ENCODE data around the gene DNHD1. TPM values are rescaled to one million over a fixed set of nuclear protein-coding genes. Genes with fewer than 3 reads are reported as not detected.
A peak's percentile ranks its signal among the peaks of the same experiment; 100 is the strongest.

Gene DNHD1
- polyA plus RNA-seq, 12 donors = 3.7 to 12.6 (median 8.2) TPM; not detected in 1

- no peak for DNase-seq
Observed at GRCh38 chr11:6586434-6587359, 89.6 kb downstream of the DNHD1 start.

- DNase-seq = no peak
Observed at GRCh38 chr11:6587360-6587953, 90.4 kb downstream of the DNHD1 start.

DNA sequence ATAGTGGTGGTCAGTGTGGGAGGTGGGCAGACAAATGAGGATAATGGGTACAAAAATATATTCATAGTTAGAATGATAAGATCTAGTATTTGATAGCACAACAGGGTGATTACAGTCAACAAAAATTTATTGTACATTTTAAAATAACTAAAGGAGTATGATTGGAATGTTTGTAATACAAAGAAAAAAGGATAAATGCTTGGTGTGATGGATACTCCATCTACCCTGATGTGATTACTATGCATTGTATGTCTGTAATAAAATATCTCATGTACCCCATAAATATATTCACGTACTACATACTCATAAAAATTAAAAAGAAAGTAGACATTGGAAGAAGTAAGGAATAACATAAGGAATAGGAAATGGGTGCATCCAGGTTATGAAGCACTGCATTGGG, 90.9 kb downstream of the DNHD1 start:
- no peak for DNase-seq

- DNase-seq = no peak
Observed at GRCh38 chr11:6594142-6594768, 97.2 kb downstream of the DNHD1 start.

- DNase-seq = no peak
Observed at GRCh38 chr11:6596239-6596877, 99.3 kb downstream of the DNHD1 start.

DNA sequence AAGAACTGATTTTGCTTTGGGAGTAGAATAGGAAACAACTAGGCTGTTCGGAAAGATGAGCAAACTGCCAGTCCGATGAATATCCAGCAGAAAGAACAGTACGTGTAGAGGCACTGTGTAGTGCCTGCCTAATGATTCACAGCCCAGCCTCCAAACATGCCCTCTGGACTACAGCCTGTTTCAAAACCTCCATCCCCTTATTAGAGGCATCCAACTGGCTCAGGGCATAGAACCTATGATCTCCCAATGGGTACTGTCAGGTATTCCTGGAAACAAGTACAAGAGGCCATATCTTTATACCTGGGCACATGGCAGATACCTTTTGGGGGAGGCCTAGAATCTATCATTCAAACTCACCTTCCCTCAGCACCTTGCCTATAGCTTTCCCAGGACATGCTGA, 101.5 kb downstream of the DNHD1 start:
- no peak for DNase-seq

GRCh38 chr11:6599449-6599848, 102.4 kb downstream of the DNHD1 start:
- no peak for DNase-seq

GRCh38 chr11:6599881-6600390, 102.9 kb downstream of the DNHD1 start:
- no peak for DNase-seq

DNA sequence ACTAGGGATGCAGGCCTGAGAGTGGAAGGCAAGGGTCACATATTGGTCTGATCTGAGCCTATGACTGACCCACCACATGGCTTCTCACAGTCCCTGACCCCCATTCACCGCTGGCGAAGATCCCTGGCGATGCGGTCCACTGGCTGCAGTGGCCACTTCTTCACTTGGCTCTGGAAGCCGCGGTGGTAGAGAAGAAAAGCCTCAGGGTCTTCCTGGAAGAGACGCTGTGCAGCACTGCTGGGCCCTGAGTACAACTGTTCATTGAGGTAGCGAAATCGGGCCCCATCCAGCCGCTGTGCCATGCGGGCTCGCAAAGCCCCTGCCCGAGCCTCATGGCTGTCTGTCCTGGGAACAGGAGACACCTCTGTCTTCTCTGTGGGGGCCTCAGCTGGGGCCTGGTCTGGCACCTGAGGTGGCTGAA, 104.0 kb downstream of the DNHD1 start:
- DNase-seq = no peak

DNA sequence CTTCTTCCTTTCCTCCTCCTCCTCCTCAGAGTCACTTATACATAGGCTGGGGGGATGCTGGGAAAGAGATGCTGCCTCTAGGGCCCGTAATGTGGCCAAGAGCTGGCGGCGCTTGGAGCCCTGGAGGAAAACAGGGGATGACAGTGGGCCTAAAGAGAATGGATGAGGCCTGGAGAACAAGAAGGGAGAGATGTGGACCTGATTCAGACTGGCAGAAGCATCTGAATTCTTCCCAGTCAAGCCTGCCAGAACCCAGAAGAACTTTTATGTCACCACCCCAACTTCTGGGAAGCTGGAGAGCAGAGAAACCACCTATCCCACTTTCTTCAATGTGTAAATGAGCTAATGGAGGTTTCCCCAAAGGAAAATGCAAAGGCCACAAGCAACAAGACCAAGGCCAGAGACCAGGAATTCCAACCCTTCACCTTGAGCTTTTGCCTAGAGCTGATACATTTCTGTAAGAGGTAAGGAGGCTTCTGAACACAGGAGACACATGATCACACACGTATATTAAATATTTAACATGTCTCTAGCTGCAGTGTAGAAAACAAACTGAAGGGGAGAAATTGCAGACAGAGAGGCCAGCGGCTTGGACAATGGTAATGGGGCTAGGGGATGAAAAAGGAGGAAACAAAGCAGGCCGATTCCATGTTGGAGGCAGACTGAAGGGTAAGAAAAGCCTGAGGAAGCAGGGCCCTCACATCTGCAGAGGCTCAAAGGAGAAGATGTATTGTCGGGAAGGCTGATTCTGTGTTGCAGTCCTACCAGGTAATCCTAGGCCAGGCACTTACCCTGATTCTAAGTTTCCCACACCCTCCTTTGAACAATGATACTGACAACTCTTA, 105.2 kb downstream of the DNHD1 start:
- no peak for DNase-seq

DNA sequence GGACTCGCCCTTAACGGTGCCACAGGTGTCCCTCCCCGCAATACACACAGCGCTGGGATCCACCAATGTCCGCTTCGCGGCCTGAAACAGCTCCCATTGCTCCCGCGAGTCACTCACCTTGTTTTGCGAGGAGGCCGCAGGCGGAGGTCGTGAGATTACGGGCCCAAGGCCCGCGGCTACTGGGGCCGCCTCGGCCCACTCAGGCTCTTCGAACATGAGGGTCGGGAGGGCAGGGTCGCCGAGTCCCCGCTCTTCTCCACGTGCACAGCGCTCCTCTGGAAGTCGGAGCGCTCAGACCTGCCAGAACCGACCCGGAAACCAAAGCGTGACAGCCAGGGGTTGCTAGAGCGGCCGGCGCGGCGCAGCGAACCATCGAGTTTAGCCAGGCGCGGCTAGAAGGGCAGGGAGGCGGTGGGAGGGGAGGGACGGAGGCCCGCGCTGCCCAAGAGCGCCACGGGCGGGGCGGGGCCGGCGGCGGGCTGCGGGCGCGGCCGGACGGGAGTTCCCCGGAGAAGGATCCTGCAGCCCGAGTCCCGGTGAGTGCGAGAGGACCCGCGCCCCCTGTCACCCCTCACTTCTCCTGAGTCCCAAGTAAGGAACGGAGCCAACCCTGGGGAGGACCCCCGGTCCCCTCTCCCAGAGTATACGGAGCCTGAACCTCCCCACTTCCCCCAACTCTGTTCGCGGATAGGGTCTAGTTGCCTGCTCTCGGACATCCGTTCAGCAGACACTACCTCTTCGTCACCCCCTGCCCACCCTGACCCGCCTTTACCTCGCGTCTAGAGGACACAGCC, 106.4 kb downstream of the DNHD1 start, which contains the start of the genes ILK and RRP8:
TSS of gene ILK (plus strand) at position 488 of the 794 bp plus-strand sequence. CDS start 498 bp downstream, outside the sequence.
TSS of gene RRP8 (minus strand) at position 330 of the 794 bp plus-strand sequence. CDS start at position 216, 114 bp downstream.
- peak; percentile 88 for DNase-seq

DNA sequence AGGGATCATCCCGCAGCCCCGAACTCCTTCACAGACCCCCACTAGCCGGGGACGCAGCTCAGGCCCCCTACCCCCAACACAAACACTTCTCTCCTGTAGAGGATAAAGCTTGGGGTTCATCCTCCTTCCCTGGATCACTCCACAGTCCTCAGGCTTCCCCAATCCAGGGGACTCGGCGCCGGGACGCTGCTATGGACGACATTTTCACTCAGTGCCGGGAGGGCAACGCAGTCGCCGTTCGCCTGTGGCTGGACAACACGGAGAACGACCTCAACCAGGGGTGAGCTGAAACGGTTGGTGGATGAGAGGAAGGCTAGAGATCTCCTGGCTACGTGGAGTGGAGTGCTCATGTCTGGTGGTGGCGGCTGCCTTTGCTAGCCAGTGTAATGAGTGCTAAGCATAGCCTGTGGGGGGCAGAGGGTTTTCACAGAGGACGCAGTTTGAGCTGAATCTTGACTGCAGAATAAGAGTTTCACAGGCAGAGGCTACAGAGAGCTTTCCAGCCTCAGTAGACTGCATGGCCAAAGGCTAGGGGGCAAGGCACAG, 107.1 kb downstream of the DNHD1 start:
- peak; percentile 67 for DNase-seq

GRCh38 chr11:6604790-6605189, 107.7 kb downstream of the DNHD1 start:
- DNase-seq = no peak

- peak; percentile 94 for DNase-seq
Observed at GRCh38 chr11:6606471-6607189, 109.5 kb downstream of the DNHD1 start.

- no peak for DNase-seq
Observed at GRCh38 chr11:6607190-6607795, 110.2 kb downstream of the DNHD1 start.

DNA sequence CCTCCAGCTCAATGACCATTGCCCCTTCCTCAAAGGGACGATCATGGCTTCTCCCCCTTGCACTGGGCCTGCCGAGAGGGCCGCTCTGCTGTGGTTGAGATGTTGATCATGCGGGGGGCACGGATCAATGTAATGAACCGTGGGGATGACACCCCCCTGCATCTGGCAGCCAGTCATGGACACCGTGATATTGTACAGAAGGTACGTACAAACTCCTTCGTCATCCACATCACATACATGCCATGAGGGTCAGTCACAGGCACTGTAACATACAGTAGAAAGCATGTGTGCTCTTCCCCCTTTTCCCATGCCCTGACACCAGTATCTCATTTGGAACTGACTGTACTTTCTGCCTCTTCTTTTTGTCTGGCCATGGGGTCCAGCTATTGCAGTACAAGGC, 110.9 kb downstream of the DNHD1 start:
- no peak for DNase-seq

GRCh38 chr11:6608726-6609501, 111.8 kb downstream of the DNHD1 start:
- no peak for DNase-seq

Data from muscle of arm (tissue), 12 donors.